ENCODE results near the gene MEGF9.

GRCh38 chr9:120569556-120569955 is 144.7 kb downstream of the MEGF9 start:
- no peak for TF ChIP-seq CTCF (conservative IDR thresholded peaks at IDR 0.05; ENCODE audit: low read depth, low read length)
- no peak for TF ChIP-seq EZH2 (IDR thresholded peaks at IDR 0.05; ENCODE audit: borderline replicate concordance, low read depth, low read length, poor library complexity, severe bottlenecking)
